A549 (cell line): ENCODE data around the gene LCN1. TPM values are rescaled to one million over a fixed set of nuclear protein-coding genes. Genes with fewer than 3 reads are reported as not detected.

Experiments
- ATAC-seq, 2 experiments: fragments of 200-7000 bp in 1 of 2; fragments of >200 bp in 1 of 2; cut with Nextera tagmentation in 1 of 2; cut with Tn5 transposase in 1 of 2; 3 replicates each; pipeline versions ENCODE4 v1.8.0 to v1.9.1; 2018 to 2020; ENCODE audit warnings: mild to moderate bottlenecking in 1 of 2, moderate library complexity in 1 of 2
- CTCF ChIA-PET: fragments of 300-600 bp; sonication (Branson Sonifier 250); formaldehyde crosslinking; extraction: SDS; loops from one replicate; lab custom pipeline; 2021; ENCODE audit warnings: antibody characterized with exemption, inconsistent platforms; lab: Yijun Ruan, JAX
- POLR2A ChIA-PET: fragments of 350-600 bp; formaldehyde crosslinking; extraction: SDS; loops from one replicate; lab custom pipeline; 2021; ENCODE audit warnings: antibody characterized with exemption, inconsistent platforms; lab: Yijun Ruan, JAX
- DNase-seq, 2 experiments: peaks; one replicate each; pipeline versions ENCODE4 v3.0.0 to v3.0.0-alpha.2; 2011 to 2016; ENCODE audit warnings: low read depth in 1 of 2, low spot score in 1 of 2
- FAIRE-seq: peaks from 2 replicates; lab custom pipeline; 2011; peaks lifted over from hg19 to GRCh38; lab: Jason Lieb, UNC
- H3K27ac ChIP-seq, 2 experiments: fragments of >200 bp; sonication (Bioruptor Twin); formaldehyde crosslinking; 3 replicates each; pipeline ENCODE4 v1.5.1; 2016 to 2017
- H3K4me1 ChIP-seq: fragments of >200 bp; sonication (Bioruptor Twin); formaldehyde crosslinking; 3 replicates; pipeline ENCODE4 v1.6.1; 2016
- H3K4me2 ChIP-seq: fragments of >200 bp; sonication (Bioruptor Twin); formaldehyde crosslinking; 3 replicates; pipeline ENCODE4 v1.6.1; 2016
- H3K4me3 ChIP-seq: fragments of >200 bp; sonication (Bioruptor Twin); formaldehyde crosslinking; 3 replicates; pipeline ENCODE4 v1.5.1; 2016
- H3K9me3 ChIP-seq: fragments of >200 bp; sonication (Bioruptor Twin); formaldehyde crosslinking; 3 replicates; pipeline ENCODE4 v1.6.1; 2016
- ATOH8 ChIP-seq: fragments of 250-450 bp; sonication (Bioruptor Pico); IDR thresholded peaks from 2 replicates; pipeline ENCODE4 v1.5.0; 2020; ENCODE audit warnings: low read depth, mild to moderate bottlenecking, moderate library complexity
- BCL3 ChIP-seq: fragments of >200 bp; sonication (Bioruptor Twin); formaldehyde crosslinking; IDR thresholded peaks from 3 replicates; pipeline ENCODE4 v1.6.1; 2016
- BHLHE40 ChIP-seq: IDR thresholded peaks from 2 replicates; pipeline ENCODE4 v1.6.1; 2012; ENCODE audit warnings: low read depth, low read length, inconsistent platforms
- CEBPB ChIP-seq, 2 experiments: fragments of >200 bp in 1 of 2; sonication (Bioruptor Twin) in 1 of 2; formaldehyde crosslinking in 1 of 2; IDR thresholded peaks; 2 replicates each; pipeline ENCODE4 v1.6.1; 2012 to 2016
- CHD2 ChIP-seq: fragments of 150-350 bp; IDR thresholded peaks from 2 replicates; pipeline ENCODE4 v1.6.1; 2014; ENCODE audit warnings: low read length; ENCODE audit not compliant: partially characterized antibody
- CHD4 ChIP-seq: fragments of 200-600 bp; sonication (generic); IDR thresholded peaks from 2 replicates; pipeline ENCODE4 v1.6.1; 2016; ENCODE audit warnings: antibody characterized with exemption, mild to moderate bottlenecking, borderline replicate concordance
- CTCF ChIP-seq: fragments of >200 bp; sonication (Bioruptor Twin); formaldehyde crosslinking; IDR thresholded peaks from 3 replicates; pipeline ENCODE4 v1.5.1; 2016
- E2F6 ChIP-seq: IDR thresholded peaks from 2 replicates; pipeline ENCODE4 v1.6.1; 2012; ENCODE audit warnings: low read depth, borderline replicate concordance
- EHF ChIP-seq: fragments of 250-450 bp; sonication (Bioruptor Pico); IDR thresholded peaks from 2 replicates; pipeline ENCODE4 v1.5.0; 2020; ENCODE audit warnings: mild to moderate bottlenecking
- GATA3 ChIP-seq: IDR thresholded peaks from 2 replicates; pipeline ENCODE4 v1.6.1; 2012; ENCODE audit warnings: borderline replicate concordance
- HES2 ChIP-seq: fragments of >200 bp; sonication (Bioruptor Twin); formaldehyde crosslinking; IDR thresholded peaks from 2 replicates; pipeline ENCODE4 v1.6.1; 2016
- HEYL ChIP-seq: fragments of 250-450 bp; sonication (Bioruptor Pico); IDR thresholded peaks from 2 replicates; pipeline ENCODE4 v1.8.0; 2021; ENCODE audit warnings: mild to moderate bottlenecking, moderate library complexity
- HOXA7 ChIP-seq: fragments of 250-450 bp; sonication (Bioruptor Pico); IDR thresholded peaks from 2 replicates; pipeline ENCODE4 v1.5.0; 2020; ENCODE audit warnings: mild to moderate bottlenecking, moderate library complexity
- HOXB13 ChIP-seq: fragments of 250-450 bp; sonication (Bioruptor Pico); IDR thresholded peaks from 2 replicates; pipeline ENCODE4 v1.5.0; 2020; ENCODE audit warnings: low read depth, mild to moderate bottlenecking, moderate library complexity
- JUN ChIP-seq, 2 experiments: fragments of >200 bp; sonication (Bioruptor Twin); formaldehyde crosslinking; IDR thresholded peaks; 2 replicates in 1 of 2; 3 replicates in 1 of 2; pipeline ENCODE4 v1.6.1; 2016 to 2017
- JUNB ChIP-seq: fragments of >200 bp; sonication (Bioruptor Twin); formaldehyde crosslinking; IDR thresholded peaks from 2 replicates; pipeline ENCODE4 v1.6.1; 2016
- MYC ChIP-seq: IDR thresholded peaks from 2 replicates; pipeline ENCODE4 v1.6.1; 2012; ENCODE audit warnings: mild to moderate bottlenecking, inconsistent platforms, low read length, improper control_type of control experiment, borderline replicate concordance
- PHF8 ChIP-seq: fragments of 200-600 bp; sonication (generic); IDR thresholded peaks from 2 replicates; pipeline ENCODE4 v1.6.1; 2016; ENCODE audit warnings: low read depth, mild to moderate bottlenecking, antibody characterized with exemption, moderate library complexity, borderline replicate concordance
- POLR2A ChIP-seq: IDR thresholded peaks from 2 replicates; pipeline ENCODE4 v1.6.1; 2012; ENCODE audit warnings: mild to moderate bottlenecking, low read length
- POLR2AphosphoS2 ChIP-seq: conservative IDR thresholded peaks from 2 replicates; pipeline ENCODE4 v1.6.1; 2012; ENCODE audit warnings: low read length, improper control_type of control experiment, inconsistent platforms
- RARB ChIP-seq: fragments of 250-450 bp; sonication (Bioruptor Pico); IDR thresholded peaks from 2 replicates; pipeline ENCODE4 v1.8.0; 2021; ENCODE audit warnings: mild to moderate bottlenecking, moderate library complexity
- RFX5 ChIP-seq: fragments of 450-650 bp; IDR thresholded peaks from 2 replicates; pipeline ENCODE4 v1.7.1; 2014; ENCODE audit warnings: antibody characterized with exemption, mild to moderate bottlenecking, moderate library complexity
- WGBS: methylation state at CpG from one replicate; pipeline ENCODE4 v1.1.6; 2017; ENCODE audit errors: missing lambda C conversion rate; 5-methylcytosine and 5-hydroxymethylcytosine counted together
- polyA plus RNA-seq, 4 experiments: library from polyadenylated mRNA; depleted of rRNA in 3 of 4; stranded (reverse); fragments of >200 nt; fragmentation: RNase III in 1 of 4; extraction: RNeasy Plus Mini Kit Qiagen cat#74134 plus additional on column Dnase treatment in 1 of 4; gene quantifications; 2 replicates in 3 of 4; 3 replicates in 1 of 4; pipeline ENCODE4 v1.2.3, GENCODE V29; 2011 to 2017
- TF ChIP-seq, protein P1 (sequence below): IDR thresholded peaks from 2 replicates; pipeline ENCODE4 v1.6.1; 2012
- TF ChIP-seq, protein P2 (sequence below): IDR thresholded peaks from 2 replicates; pipeline ENCODE4 v1.6.1; 2012

The LCN1 gene
- polyA plus RNA-seq, 2 of the 4 experiments (the other 2 are of a cell fraction) = not detected

DNA sequence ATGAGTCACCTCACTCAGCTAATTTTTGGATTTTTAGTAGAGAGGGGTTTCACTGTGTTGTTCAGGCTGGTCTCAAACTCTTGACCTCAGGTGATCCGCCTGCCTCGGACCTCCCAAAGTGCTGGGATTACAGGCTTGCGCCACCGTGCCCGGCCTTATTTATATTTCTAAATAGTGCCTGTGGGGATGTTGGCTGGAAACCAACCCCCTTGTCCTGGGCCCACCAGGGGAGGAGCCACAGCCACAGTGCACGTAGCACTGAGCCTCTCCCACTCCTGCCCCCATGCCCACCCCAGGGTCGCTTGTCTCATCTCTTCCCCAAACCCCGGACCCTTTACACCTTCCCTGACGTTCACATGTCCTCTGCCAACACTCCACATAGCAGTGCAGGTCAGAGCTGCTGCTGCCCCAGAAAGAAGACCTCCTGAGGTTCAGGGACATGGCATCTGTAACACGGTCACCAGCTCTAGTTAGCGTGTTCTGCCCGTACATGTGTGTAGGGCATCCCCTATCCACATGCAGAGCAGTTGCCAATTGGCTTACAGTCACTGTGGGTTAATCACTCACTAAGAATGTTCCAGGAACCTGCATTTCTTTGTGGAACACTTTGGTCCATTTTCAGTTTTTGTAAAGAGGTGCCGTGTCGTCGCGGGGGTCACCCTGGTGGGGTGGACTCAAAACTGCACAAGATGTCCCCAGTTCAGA lies 30.9 kb upstream of the LCN1 start:
- 96% methylated on average over 16 of the region's 16 CpGs for WGBS
- H3K27ac ChIP-seq = no peak overlapping the region
- CTCF ChIA-PET = interaction anchor here (0.7 to 6.1 kb wide), 6 partner anchors 8 to 50 kb away, joined by 3 to 38 read pairs (median 4); no protein-coding TSS in a partner anchor
- H3K9me3 ChIP-seq = no peaks in the 10 kb centered on the region
- FAIRE-seq (no peak), DNase-seq (no peak), ATAC-seq (no peak)
- no peak overlapping the region for H3K4me3 ChIP-seq
- TF ChIP-seq HOXB13 (CRISPR knock-in tag) (no peak), POLR2AphosphoS2 (no peak), CHD4 (no peak), E2F6 (no peak), BHLHE40 (no peak), HEYL (CRISPR knock-in tag) (no peak)
- TF ChIP-seq, protein P1, sequence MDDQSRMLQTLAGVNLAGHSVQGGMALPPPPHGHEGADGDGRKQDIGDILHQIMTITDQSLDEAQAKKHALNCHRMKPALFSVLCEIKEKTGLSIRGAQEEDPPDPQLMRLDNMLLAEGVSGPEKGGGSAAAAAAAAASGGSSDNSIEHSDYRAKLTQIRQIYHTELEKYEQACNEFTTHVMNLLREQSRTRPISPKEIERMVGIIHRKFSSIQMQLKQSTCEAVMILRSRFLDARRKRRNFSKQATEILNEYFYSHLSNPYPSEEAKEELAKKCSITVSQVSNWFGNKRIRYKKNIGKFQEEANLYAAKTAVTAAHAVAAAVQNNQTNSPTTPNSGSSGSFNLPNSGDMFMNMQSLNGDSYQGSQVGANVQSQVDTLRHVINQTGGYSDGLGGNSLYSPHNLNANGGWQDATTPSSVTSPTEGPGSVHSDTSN = no peak
- no peak overlapping the region for H3K4me2 ChIP-seq
- POLR2A ChIA-PET = no interaction called here
- H3K4me1 ChIP-seq = peaks cover 9% of the 10 kb centered on the region; the same call in 1 of the 3 replicates

DNA sequence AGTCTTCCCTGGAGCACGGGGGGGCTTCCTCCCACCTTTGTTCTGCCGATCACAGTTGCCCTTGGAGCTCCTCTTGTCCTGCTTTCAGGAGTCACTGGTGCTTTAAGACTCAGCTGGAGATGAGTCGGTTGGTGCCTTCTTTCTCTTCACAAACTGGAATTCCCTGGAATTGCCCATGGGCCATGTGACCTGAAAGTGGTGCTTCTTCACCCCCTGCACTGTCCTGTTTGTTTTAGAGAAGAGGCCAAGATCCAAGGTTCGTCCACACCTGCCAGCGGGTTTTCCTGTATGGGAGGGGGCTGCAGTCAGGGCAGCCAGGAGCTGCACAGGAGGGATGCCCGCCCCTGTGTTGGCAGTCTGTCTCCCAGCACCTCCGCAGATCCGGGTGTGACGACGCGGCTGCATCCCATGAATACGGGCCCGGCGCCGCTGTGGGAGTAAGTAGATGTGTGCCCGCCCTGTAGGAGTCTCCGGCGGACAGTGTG lies 30.2 kb upstream of the LCN1 start:
- Histone ChIP-seq H3K4me2 (no peak overlapping the region), H3K4me1 (peaks cover 9% of the 10 kb centered on the region; the same call in 1 of the 3 replicates), H3K4me3 (no peak overlapping the region), H3K27ac (no peak overlapping the region), H3K9me3 (no peaks in the 10 kb centered on the region)
- POLR2A ChIA-PET = no interaction called here
- no peak for ATAC-seq
- FAIRE-seq = no peak
- TF ChIP-seq HOXB13 (CRISPR knock-in tag) (no peak), HES2 (no peak), ATOH8 (CRISPR knock-in tag) (no peak), CEBPB (IDR thresholded peaks at IDR 0.05) (no peak), MYC (no peak), POLR2A (no peak)
- 88% methylated on average over 18 of the region's 18 CpGs for WGBS
- CTCF ChIA-PET = interaction anchor here (0.7 to 6.1 kb wide), 4 partner anchors 9 to 78 kb away, joined by 3 to 38 read pairs (median 5); no protein-coding TSS in a partner anchor
- DNase-seq = no peak

DNA sequence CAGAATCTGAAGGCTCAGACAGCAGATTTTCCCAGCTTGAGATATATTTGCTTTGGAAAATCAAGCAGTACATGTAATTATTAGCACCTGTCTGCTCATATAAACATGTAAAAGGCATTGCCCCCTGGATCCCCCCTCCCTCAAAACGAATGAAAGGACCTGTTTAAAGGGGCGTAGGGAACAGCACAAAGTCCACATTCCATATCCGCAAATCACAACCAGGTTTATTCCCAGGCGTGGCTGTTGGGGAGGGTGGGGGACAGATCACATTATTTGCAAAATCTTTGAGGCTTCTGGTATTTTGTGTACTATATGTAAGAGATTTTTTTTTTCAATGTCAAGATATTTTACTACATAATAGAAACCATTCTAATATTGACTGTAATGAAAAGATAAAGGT lies 29.5 kb upstream of the LCN1 start:
- FAIRE-seq (no peak), DNase-seq (no peak), ATAC-seq (no peak)
- Histone ChIP-seq H3K4me2 (no peak overlapping the region; the same call in 2 of the 3 replicates), H3K27ac (no peak overlapping the region), H3K9me3 (no peaks in the 10 kb centered on the region), H3K4me3 (no peak overlapping the region), H3K4me1 (peaks cover 9% of the 10 kb centered on the region; the same call in 1 of the 3 replicates)
- POLR2A ChIA-PET = interaction anchor here (1.8 kb wide), 1 partner anchor 11 kb away, joined by 4 read pairs; no protein-coding TSS in a partner anchor
- CTCF ChIA-PET = interaction anchor here (0.7 to 6.1 kb wide), 4 partner anchors 10 to 79 kb away, joined by 3 to 38 read pairs (median 5); no protein-coding TSS in a partner anchor
- 45% methylated on average over 4 of the region's 4 CpGs for WGBS
- no peak for TF ChIP-seq MYC
- TF ChIP-seq RARB (CRISPR knock-in tag) = no peak
- no peak for TF ChIP-seq CHD4
- no peak for TF ChIP-seq HEYL (CRISPR knock-in tag)
- TF ChIP-seq RFX5 = no peak
- TF ChIP-seq BCL3 = no peak
- TF ChIP-seq CEBPB (IDR thresholded peaks at IDR 0.05) = no peak
- no peak for TF ChIP-seq CHD2
- TF ChIP-seq CTCF = no peak
- TF ChIP-seq PHF8 = no peak
- TF ChIP-seq GATA3 = no peak
- no peak for TF ChIP-seq EHF (CRISPR knock-in tag)
- TF ChIP-seq HOXB13 (CRISPR knock-in tag) = no peak
- TF ChIP-seq JUN (IDR thresholded peaks at IDR 0.05) = no peak
- TF ChIP-seq HOXA7 = no peak
- TF ChIP-seq, protein P2, sequence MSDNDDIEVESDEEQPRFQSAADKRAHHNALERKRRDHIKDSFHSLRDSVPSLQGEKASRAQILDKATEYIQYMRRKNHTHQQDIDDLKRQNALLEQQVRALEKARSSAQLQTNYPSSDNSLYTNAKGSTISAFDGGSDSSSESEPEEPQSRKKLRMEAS = no peak
- TF ChIP-seq E2F6 = no peak
- TF ChIP-seq JUNB = no peak
